ENCODE measurements around the gene CSNK1D.
"Not testable (repeated sequence)": the region's sequence is repeated elsewhere in the genome, so short reads cannot be mapped to it uniquely, and the experiment has no call there.

Gene CSNK1D

DNA sequence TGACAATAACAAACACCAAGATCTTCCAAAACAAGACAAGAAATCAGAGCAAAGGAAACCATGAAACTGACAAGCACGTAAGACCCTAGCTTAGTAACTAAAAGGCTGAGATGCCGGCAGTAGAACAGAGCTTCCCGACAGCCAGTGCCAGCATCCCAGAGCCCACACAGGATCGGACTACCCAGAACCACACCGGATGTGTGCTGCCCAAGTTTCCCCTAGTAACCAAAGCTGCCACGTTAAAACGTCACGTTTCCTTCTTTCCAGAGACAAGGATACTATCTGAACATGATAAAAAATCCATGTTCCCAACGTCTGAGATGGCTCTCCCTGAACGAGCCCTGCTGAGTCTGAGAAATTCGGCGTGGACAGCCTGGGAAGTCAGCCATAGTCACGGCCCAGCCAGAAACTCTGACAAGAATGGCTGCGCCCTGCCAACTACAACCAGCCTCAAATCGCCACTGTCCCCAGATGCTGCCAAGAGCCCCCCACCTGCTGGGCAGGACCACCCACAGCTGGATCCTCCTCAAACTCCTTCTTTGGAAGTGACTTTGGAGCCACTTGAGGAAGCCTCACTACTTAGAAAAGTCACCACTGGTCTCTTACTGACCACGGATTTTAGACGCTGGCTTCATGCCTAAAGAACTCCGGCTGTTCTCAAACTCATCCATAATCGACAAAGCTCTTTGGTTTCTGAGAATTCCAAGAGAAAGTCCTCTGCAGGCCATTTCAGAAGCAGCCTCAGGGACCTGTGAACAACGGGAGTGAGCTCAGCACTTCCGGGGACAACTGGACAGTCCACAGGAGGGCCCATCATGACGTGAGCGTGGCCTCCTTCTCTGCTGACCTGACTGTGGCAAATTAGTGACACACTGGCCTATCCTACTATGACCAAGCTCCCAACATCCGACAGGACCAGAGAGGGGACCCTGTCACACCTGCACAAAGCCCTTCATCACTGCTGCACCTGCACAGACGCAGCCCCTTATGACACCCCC is 77.5 kb downstream of the CSNK1D start:
- TF ChIP-seq, protein P1, sequence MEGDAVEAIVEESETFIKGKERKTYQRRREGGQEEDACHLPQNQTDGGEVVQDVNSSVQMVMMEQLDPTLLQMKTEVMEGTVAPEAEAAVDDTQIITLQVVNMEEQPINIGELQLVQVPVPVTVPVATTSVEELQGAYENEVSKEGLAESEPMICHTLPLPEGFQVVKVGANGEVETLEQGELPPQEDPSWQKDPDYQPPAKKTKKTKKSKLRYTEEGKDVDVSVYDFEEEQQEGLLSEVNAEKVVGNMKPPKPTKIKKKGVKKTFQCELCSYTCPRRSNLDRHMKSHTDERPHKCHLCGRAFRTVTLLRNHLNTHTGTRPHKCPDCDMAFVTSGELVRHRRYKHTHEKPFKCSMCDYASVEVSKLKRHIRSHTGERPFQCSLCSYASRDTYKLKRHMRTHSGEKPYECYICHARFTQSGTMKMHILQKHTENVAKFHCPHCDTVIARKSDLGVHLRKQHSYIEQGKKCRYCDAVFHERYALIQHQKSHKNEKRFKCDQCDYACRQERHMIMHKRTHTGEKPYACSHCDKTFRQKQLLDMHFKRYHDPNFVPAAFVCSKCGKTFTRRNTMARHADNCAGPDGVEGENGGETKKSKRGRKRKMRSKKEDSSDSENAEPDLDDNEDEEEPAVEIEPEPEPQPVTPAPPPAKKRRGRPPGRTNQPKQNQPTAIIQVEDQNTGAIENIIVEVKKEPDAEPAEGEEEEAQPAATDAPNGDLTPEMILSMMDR (conservative IDR thresholded peaks at IDR 0.05; ENCODE audit: low read length), result no peak
- H3K4me3 ChIP-seq (ENCODE audit: low read length), result no peak overlapping the region
- no peak for DNase-seq (ENCODE audit: low read depth)

DNA sequence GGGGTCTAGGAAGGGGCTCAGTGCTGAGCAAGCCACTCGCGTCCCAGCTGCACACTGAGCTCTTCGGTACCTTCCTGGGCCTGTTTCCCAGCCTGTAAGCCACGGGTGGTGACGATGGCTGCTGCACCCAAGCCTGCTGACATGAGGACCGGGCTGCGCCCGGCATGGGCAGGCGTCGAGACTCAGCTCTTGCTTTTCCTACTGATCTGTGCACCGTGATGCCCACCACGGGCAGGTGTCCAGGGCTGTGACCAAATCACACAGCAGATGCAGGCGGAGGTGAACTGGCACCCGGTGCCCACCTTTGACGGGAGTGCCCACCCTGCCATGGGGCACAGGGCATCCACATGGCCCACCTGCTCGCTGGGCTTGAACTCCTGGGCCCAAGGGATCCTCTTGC is 78.7 kb downstream of the CSNK1D start:
- H3K4me3 ChIP-seq (ENCODE audit: low read length), result no peak overlapping the region
- no peak for DNase-seq (ENCODE audit: low read depth)
- TF ChIP-seq, protein P1 (conservative IDR thresholded peaks at IDR 0.05; ENCODE audit: low read length), result no peak

DNA sequence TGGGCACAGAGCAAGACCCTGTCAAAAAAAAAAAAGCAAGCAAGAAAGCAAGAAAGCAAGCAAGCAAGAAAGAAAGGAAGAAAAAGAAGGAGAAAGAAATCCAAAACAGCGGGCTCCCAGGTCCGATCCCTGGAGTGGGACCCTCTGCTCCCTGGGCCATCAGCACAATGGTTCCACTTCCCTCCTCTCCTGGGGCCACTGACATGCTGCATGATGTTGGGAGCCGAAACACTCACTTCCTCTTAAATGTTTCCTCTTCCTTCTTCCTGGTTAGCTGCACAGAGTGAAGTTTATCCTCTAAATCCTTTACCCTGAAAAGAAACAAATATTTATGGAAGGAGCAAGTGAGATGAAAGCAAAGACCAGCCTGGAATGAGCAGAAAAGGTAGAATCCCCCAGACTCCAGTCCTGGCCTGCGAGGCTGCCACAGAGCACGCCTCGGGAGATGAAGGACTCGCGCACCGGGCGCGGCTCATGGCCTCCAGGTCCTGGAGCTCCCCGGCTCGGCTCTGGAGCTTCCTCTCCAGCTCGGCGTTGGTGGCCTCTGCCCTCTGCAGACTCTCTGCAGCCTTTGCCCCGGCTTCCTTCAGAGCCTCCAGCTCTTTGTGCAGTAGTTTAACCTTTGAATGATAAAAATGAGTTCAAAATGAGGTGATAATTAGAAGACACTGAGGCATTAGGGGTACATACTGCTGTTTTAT is 79.8 kb downstream of the CSNK1D start:
- no peak overlapping the region for H3K4me3 ChIP-seq (ENCODE audit: low read length)
- TF ChIP-seq, protein P1 (conservative IDR thresholded peaks at IDR 0.05; ENCODE audit: low read length), result no peak
- DNase-seq (ENCODE audit: low read depth), result no peak

DNA sequence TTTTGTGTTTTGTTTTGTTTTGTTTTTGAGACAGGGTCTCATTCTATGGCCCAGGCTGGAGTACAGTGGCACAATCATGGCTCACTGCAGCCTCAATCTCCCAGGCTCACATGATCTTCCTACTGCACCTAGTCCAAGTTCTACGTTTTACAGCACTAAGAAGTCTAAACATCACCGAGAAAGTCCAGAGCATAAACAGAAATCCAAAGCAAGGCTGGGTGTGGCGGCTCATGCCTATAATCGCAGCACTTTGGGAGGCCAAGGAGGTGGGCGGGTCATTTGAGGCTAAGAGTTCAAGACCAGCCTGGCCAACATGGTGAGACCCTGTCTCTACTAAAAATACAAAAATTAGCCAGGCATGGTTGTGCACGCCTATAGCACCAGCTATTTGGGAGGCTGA is 80.5 kb downstream of the CSNK1D start:
- not testable (repeated sequence) for DNase-seq (ENCODE audit: low read depth); H3K4me3 ChIP-seq (ENCODE audit: low read length)

Measured in AG10803 (cell line).